ENCODE results near the gene PATJ.
A peak's percentile ranks its signal among the peaks of the same experiment; 100 is the strongest.
"Not testable (repeated sequence)": the region's sequence is repeated elsewhere in the genome, so short reads cannot be mapped to it uniquely, and the experiment has no call there.

Gene PATJ

DNA sequence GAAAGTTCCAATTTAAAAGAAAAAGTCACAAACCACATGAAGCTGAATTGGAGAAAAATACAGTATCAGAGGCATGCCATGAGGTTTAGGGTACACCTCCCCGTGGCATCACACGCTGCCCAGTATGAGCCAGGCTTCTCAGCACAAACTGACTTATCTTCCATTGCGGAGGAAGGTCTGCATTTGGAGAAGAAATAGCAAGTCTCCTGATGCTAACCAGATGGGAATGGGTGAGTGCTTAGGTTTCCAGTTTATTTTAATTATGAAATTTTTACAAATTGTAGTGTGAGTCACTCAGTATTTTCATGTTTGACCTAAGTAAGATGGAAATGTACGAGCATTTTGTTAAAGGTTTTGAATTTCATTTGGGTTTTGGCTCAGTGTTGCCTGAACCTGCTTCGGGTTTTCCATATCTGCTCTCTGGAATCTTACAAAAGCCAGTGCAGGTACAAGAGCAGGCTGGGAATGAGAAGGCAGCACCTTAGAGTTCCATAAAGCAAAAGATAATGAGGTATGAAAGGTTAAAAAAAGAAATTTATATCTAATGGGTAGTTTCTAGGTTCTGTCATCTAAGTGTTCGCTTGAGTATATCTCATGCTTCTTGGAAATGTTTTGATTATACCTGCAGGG is 213.9 kb downstream of the PATJ start:
- Histone ChIP-seq H3K4me3 (ENCODE audit: low read depth, low read length) (peak overlapping the region; percentile 10), H3K4me2 (ENCODE audit: low read length) (peak overlapping the region; percentile 45)

DNA sequence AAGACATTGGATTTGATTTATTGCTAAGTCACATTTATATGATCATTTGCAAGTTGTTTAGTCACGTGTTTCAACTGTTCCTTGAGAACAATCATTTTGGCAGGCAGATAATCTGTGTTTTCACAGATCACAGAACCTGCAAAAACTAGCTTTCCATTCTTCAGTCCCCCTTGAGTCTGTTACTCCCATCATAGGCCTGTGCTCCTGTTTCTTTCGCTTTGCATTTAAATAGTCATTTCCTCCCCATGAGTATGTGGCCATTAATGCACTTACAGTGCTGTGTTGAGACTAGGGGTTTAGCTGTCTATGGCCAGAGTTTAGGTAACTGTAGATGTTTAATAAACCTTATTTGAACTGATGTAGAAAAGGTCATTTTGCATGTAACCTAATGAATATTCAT is 214.5 kb downstream of the PATJ start:
- H3K27me3 ChIP-seq (ENCODE audit: control insufficient read depth, insufficient read depth, low read length) = no peaks in the 10 kb centered on the region
- no peaks in the 10 kb centered on the region for H3K36me3 ChIP-seq (ENCODE audit: control insufficient read depth, insufficient read depth, low read length)
- H3K4me3 ChIP-seq (ENCODE audit: low read depth, low read length) = peak overlapping the region; percentile 10
- peak overlapping the region; percentile 5 for H3K27ac ChIP-seq
- H3K4me2 ChIP-seq (ENCODE audit: low read length) = peak overlapping the region; percentile 45
- no peak overlapping the region for H3K9ac ChIP-seq
- H3K9me3 ChIP-seq (ENCODE audit: control insufficient read depth, low read length) = no peaks in the 10 kb centered on the region
- peaks cover 3% of the 10 kb centered on the region for H3K4me1 ChIP-seq
- H2AFZ ChIP-seq = no peak overlapping the region
- H3K79me2 ChIP-seq = peaks cover 4% of the 10 kb centered on the region
- TF ChIP-seq, protein P1, sequence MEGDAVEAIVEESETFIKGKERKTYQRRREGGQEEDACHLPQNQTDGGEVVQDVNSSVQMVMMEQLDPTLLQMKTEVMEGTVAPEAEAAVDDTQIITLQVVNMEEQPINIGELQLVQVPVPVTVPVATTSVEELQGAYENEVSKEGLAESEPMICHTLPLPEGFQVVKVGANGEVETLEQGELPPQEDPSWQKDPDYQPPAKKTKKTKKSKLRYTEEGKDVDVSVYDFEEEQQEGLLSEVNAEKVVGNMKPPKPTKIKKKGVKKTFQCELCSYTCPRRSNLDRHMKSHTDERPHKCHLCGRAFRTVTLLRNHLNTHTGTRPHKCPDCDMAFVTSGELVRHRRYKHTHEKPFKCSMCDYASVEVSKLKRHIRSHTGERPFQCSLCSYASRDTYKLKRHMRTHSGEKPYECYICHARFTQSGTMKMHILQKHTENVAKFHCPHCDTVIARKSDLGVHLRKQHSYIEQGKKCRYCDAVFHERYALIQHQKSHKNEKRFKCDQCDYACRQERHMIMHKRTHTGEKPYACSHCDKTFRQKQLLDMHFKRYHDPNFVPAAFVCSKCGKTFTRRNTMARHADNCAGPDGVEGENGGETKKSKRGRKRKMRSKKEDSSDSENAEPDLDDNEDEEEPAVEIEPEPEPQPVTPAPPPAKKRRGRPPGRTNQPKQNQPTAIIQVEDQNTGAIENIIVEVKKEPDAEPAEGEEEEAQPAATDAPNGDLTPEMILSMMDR (IDR thresholded peaks at IDR 0.05) = no peak

More for the DNA sequence above, 213.9 kb downstream of the PATJ start:
- TF ChIP-seq, protein P1 (IDR thresholded peaks at IDR 0.05) = no peak
- Histone ChIP-seq H3K27ac (peak overlapping the region; percentile 5), H3K36me3 (ENCODE audit: control insufficient read depth, insufficient read depth, low read length) (no peaks in the 10 kb centered on the region), H3K27me3 (ENCODE audit: control insufficient read depth, insufficient read depth, low read length) (no peaks in the 10 kb centered on the region), H3K9ac (no peak overlapping the region), H3K4me1 (peaks cover 5% of the 10 kb centered on the region), H3K79me2 (peaks cover 4% of the 10 kb centered on the region), H3K9me3 (ENCODE audit: control insufficient read depth, low read length) (no peaks in the 10 kb centered on the region), H2AFZ (no peak overlapping the region)

DNA sequence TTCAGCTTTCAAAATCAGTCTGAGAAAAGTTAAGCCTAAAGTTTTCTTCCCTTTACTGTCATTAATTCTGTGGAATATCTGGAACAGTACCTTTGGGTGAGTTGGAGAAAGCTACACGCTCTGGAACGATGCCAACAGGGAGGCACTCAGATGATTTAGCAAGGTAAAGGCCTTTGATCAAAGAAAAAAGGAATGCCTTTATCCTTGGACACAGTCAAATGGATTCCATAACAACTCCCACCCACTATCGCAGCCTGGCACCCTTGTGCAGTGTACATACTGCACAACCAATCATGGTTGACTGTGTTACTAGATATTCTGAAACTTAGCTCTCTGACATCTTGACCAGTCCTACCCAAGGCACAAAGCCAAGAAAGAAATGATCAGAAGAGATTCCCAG is 218.7 kb downstream of the PATJ start:
- no peak overlapping the region for H3K4me3 ChIP-seq (ENCODE audit: low read depth, low read length)
- H3K36me3 ChIP-seq (ENCODE audit: control insufficient read depth, insufficient read depth, low read length) = no peaks in the 10 kb centered on the region
- no peak overlapping the region for H3K27ac ChIP-seq
- H3K4me1 ChIP-seq = peaks cover under 1% of the 10 kb centered on the region
- no peaks in the 10 kb centered on the region for H3K79me2 ChIP-seq
- H3K4me2 ChIP-seq (ENCODE audit: low read length) = no peak overlapping the region
- no peak overlapping the region for H3K9ac ChIP-seq
- no peaks in the 10 kb centered on the region for H3K9me3 ChIP-seq (ENCODE audit: control insufficient read depth, low read length)
- H2AFZ ChIP-seq = no peak overlapping the region
- no peaks in the 10 kb centered on the region for H3K27me3 ChIP-seq (ENCODE audit: control insufficient read depth, insufficient read depth, low read length)
- TF ChIP-seq, protein P1 (IDR thresholded peaks at IDR 0.05) = no peak

DNA sequence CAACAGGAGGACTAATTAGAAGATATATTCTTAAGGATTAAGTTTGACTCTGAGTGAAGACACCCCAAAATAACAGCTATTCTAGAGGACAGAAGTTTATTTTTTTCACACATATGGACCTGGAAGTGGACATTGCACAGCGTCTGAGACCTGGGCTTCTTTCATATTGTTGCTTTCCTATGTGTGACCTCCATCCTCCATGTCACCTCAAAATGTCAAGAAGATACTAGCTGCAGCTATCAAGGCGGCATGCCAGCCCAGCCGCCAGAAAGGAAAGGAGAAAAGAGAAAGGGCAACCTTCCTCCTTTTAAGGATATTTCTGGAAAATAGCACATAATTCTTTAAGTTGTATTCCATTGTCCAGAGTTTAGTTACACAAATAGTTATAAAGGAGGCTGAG is 220.4 kb downstream of the PATJ start:
- Histone ChIP-seq H3K4me1 (peaks cover 6% of the 10 kb centered on the region), H3K27ac (no peak overlapping the region), H3K36me3 (ENCODE audit: control insufficient read depth, insufficient read depth, low read length) (no peaks in the 10 kb centered on the region), H3K9ac (no peak overlapping the region), H3K9me3 (ENCODE audit: control insufficient read depth, low read length) (no peaks in the 10 kb centered on the region), H3K4me2 (ENCODE audit: low read length) (no peak overlapping the region), H3K4me3 (ENCODE audit: low read depth, low read length) (no peak overlapping the region), H3K27me3 (ENCODE audit: control insufficient read depth, insufficient read depth, low read length) (no peaks in the 10 kb centered on the region), H3K79me2 (no peaks in the 10 kb centered on the region), H2AFZ (no peak overlapping the region)
- TF ChIP-seq, protein P1 (IDR thresholded peaks at IDR 0.05) = no peak

DNA sequence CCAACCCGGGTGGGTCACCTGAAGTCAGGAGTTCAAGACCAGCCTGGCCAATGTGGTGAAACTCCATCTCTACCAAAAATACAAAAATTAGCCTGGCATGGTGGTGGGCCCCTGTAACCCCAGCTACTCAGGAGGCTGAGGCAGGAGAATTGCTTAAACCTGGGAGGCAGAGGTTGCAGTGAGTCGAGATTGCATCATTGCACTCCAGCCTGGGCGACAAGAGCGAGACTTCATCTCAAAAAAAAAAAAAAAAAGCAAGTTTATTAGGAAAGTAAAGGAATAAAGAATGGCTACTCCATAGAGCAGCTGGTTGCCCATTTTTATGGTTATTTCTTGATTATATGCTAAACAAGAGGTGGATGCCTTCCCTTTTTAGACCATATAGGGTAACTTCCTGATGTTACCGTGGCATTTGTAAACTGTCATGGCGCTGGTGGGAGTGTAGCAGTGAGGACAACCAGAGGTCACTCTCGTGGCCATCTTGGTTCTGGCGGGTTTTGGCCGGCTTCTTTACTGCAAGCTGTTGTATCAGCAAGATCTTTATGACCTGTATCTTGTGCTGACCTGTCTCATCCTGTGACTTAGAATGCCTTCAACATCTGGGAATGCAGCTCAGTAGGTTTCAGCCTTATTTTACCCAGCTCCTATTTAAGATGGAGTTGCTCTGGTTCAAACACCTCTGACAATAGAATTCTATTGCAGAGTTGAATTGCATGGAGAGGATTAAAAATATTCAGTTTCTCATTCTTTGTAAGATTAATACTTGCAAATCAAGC is 224.4 kb downstream of the PATJ start:
- H3K9ac ChIP-seq; H3K27me3 ChIP-seq (ENCODE audit: control insufficient read depth, insufficient read depth, low read length); H3K9me3 ChIP-seq (ENCODE audit: control insufficient read depth, low read length); H3K4me1 ChIP-seq; H3K79me2 ChIP-seq; H3K36me3 ChIP-seq (ENCODE audit: control insufficient read depth, insufficient read depth, low read length): not testable (repeated sequence)
- Histone ChIP-seq H2AFZ (peak overlapping the region; percentile 16), H3K4me3 (ENCODE audit: low read depth, low read length) (peak overlapping the region; percentile 51), H3K27ac (peak overlapping the region; percentile 93), H3K4me2 (ENCODE audit: low read length) (peak overlapping the region; percentile 66)
